RKO (cell line): Measurements from ENCODE around the gene PREB.
"Not testable (repeated sequence)": the region's sequence is repeated elsewhere in the genome, so short reads cannot be mapped to it uniquely, and the experiment has no call there.

Experiments
- DNase-seq: peaks from one replicate; pipeline ENCODE4 v3.0.0-alpha.2; 2016; ENCODE audit warnings: low spot score

Gene PREB

DNA sequence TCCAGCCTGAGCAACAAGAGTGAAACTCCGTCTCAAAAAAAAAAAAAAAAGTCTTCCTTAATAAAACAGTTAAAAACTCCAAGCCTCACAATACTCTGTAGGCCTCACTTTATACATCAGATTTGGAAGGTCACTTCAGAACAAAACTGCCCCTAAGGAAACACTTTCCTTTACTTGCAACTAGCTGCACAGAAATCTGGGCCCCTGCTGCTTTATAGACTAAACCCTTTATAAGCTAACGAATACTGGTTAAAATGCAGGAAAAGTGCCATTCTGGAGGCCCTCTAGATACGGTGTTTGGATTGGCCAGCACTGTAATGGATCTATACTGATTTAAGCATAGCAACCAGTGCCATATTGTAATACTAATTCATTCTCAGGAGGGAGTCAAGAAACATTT is 9.3 kb downstream of the PREB start:
- DNase-seq, result no peak

DNA sequence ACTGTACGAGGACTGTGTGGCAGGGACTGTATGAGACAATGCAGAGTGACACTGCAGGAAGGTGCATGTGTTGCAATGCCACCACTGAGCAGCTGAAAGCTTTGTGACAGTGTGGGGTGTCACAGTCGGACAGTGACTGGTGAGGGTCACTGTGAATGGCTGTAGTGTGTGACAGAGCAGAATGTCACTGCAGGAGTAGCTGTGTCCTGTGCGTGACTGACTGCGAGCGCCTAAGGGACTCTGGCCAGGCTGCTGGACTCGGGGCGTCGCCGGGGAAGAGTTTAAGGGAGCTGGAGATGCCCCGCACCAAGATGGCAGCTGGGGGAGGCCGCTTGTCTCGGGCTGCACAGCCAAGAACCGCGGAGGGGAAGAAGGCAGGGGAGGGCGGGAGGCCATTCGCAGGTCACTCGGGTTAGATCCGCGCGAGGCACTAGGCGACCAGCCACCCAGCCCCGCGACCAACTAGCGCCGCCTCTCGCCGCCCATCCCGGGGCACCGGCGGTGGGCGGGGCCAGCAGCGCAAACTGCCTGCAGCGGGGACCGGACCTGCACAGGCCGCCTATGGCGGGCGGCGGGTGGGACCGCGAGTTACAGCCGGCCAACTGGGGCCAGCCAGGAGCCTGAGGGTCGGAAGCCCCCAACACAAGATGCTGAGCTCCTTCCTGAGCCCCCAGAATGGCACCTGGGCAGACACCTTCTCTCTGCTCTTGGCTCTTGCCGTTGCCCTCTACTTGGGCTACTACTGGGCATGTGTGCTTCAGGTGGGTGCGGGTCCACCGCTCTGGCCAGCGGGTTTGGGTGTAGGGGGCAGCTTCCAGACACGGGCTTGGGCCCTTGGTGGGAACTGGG is 10.9 kb downstream of the PREB start, which contains the start of gene ABHD1:
ABHD1 (plus strand) TSS at position 514 of the 849 bp plus-strand sequence; CDS start at position 648, 134 bp downstream.
- DNase-seq, result no peak

- no peak for DNase-seq
Observed at GRCh38 chr2:27122791-27123190, 11.6 kb downstream of the PREB start.

GRCh38 chr2:27121906-27122305 is 12.5 kb downstream of the PREB start:
- DNase-seq, result no peak

GRCh38 chr2:27119330-27119670 is 15.1 kb downstream of the PREB start:
- not testable (repeated sequence) for DNase-seq

GRCh38 chr2:27118525-27119329 is 15.7 kb downstream of the PREB start, which contains the start of gene CGREF1:
CGREF1 (minus strand) TSS chr2:27119128; CDS start chr2:27104366, 14,762 bp downstream.
- no peak for DNase-seq

DNA sequence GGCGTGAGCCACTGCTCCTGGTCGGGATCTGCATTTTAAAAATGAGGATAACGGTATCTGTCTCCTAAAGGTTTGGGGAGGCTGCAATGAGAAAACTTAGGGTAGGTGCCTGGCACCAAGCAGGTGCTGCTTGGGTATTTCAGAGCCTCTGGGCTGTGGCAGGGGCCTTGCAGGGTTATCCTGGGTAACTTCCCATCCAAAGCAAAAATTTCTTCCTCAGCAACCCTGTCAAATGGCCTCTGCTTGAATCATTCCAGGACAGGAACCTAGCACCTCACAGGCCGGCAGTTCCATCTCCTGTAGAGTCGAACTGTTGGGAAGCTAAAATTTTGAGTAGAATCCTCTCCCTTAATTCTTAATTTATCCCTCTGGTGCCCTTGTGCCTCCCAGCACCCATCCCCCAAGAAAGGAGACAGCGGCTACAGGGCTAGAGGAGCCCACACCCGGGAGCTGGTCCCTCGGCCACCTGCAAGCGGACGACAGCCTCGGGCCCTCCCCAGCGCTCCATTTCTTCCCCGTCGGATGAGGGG is 16.4 kb downstream of the PREB start:
- no peak for DNase-seq

GRCh38 chr2:27115519-27115918 is 18.9 kb downstream of the PREB start:
- DNase-seq, result no peak

DNA sequence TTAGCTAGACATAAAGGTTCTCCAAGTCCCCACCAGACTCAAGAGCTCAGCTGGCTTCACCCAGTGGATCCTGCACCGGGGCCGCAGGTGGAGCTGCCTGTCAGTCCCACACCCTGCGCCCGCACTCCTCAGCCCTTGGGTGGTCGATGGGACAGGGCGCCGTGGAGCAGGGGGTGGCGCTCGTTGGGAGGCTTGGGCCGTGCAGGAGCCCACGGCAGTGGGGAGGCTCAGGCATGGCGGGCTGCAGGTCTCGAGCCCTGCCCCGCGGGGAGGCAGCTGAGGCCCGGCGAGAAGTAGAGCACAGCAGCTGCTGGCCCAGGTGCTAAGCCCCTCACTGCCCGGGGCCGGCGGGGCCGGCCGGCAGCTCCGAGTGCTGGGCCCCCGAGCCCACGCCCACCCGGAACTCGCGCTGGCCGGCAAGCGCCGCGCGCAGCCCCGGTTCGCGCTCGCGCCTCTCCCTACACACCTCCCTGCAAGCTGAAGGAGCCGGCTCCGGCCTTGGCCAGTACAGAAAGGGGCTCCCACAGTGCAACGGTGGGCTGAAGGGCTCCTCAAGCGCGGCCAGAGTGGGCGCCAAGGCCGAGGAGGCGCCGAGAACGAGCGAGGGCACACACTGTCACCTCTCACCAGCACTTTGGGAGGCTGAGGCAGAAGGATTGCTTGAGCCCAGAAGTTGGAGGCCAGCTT is 22.9 kb downstream of the PREB start:
- not testable (repeated sequence) for DNase-seq

- DNase-seq, result not testable (repeated sequence)
Observed at GRCh38 chr2:27110603-27111352, 23.7 kb downstream of the PREB start.

DNA sequence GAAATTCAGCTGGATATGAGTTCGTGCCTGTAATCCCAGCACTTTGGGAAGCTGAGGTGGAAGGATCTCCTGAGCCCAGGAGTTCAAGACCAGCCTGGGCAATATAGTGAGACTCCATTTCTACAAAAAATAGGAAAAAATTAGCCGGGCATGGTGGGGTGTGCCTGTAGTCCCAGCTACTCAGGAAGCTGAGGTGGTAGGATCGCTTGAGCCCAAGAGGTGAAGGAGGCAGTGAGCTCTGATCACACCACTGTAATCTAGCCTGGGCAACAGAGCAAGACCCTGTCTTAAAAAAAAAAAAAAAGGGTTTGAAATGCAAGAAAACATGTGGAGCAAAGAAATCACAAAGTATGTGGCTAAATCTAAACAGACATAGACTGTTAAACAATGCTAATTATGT is 25.4 kb downstream of the PREB start:
- no peak for DNase-seq

DNA sequence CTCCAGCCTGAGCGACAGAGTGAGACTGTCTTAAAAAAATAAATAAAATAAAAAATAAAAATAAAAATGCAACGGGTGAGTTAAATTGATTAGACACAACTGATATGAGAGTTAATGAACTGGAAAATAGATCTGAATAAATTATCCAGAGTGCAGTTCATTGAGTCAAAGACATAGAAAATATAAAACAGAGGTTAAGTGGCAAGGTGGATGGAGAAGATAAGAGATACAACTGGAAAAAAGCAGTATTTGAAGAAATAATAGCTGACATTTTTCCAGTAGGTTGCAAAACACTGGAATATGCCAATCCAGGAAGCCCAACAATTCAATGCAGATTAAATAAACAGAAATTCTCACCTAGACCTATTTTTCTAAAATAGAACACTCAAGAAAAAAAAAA is 26.2 kb downstream of the PREB start:
- no peak for DNase-seq

- no peak for DNase-seq
Observed at GRCh38 chr2:27105981-27106380, 28.5 kb downstream of the PREB start.

DNA sequence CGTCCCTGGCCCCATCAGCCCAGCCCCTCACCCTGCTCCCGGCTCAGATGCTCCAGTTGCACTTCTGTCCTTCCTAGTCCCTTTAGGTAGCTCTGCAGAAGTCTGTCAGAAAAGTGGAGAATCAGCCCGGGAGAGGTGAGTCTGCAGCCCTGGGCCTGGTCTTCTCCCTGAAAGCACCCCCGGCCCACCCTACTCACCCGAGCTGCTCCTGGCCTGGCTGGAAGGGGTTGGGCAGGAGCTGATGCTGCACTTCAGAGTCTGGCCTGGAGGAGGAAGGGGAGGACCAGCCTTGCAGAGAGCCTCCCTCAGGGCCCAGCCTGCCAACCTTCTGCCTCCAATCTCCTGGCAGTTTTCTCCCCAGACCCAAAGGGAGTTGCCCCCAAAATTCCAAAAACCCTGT is 32.1 kb downstream of the PREB start:
- no peak for DNase-seq

DNA sequence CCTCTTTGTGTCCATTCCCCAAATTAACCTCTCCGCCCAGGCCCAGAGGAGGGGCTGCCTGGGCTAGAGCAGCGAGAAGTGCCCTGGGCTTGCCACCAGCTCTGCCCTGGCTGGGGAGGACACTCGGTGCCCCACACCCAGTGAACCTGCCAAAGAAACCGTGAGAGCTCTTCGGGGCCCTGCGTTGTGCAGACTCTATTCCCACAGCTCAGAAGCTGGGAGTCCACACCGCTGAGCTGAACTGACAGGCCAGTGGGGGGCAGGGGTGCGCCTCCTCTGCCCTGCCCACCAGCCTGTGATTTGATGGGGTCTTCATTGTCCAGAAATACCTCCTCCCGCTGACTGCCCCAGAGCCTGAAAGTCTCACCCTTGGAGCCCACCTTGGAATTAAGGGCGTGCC is 34.4 kb downstream of the PREB start:
- no peak for DNase-seq

DNA sequence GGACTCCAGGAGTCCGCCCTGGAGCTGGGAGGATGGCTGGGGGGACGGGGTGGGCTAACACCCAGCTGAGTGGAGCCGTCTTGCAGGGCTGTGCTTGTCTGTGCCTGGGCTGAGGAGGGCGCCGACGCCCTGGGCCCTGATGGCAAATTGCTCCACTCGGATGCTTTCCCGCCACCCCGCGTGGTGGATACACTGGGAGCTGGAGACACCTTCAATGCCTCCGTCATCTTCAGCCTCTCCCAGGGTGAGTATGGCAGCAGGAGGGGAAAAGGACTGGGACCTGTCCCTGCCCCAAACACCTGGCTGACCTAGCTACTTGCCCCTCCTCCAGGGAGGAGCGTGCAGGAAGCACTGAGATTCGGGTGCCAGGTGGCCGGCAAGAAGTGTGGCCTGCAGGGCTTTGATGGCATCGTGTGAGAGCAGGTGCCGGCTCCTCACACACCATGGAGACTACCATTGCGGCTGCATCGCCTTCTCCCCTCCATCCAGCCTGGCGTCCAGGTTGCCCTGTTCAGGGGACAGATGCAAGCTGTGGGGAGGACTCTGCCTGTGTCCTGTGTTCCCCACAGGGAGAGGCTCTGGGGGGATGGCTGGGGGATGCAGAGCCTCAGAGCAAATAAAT is 35.0 kb downstream of the PREB start:
- no peak for DNase-seq

GRCh38 chr2:27097341-27097740 is 37.1 kb downstream of the PREB start:
- no peak for DNase-seq

DNA sequence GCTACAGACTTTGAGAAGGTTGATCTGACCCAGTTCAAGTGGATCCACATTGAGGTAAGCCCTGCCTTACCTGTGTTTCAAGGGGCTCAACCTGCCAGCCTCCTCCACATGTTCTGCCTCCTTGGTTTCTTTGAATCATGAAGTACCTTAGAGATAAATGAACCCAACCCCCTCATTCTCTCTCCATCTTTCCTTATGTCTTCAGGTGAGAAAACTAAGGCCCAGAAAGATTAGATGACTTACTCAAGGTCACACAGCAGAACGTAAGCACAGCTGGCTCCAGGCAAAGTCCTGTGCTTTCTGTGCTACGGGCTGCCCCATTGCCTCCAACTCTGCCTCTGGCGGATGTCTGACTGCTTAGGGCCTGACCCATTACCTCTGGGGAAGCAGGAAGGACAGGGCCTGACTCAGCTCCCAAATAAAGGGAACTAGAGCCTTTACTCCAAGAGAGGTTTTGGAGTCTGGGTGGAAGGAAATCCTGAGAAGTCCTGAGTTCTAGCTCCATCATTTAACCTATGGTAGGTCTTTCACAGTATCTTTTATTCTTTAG is 37.6 kb downstream of the PREB start:
- DNase-seq, result no peak

GRCh38 chr2:27095745-27096651 is 38.4 kb downstream of the PREB start:
- DNase-seq, result peak; percentile 36

DNA sequence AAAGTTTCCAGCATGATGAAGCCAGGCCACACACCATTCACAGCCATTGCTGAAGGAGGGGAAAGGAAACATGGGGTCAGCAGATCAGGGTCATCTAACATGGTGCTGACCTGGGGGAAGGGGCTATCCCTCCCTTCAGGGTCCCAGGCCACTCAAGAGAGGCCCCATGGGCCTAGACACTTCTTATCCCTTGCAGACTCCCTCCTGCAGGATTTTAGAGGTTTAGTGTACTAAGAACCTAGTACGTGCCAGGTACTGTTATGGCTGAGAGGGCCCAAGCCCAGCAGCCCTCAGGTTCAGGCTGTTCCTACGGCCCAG is 39.0 kb downstream of the PREB start:
- DNase-seq, result no peak
